Large intestine (tissue), 3 donors: ENCODE measurements around the gene EXOC3. TPM values are rescaled to one million over a fixed set of nuclear protein-coding genes. Genes with fewer than 3 reads are reported as not detected.

Experiments
- DNase-seq, 2 donors: peaks; one replicate each; pipeline versions ENCODE4 v3.0.0 to v3.0.0-alpha.2; 2013
- H3K27ac ChIP-seq: one replicate; pipeline ENCODE4 v1.5.1; 2013; ENCODE audit warnings: low read length
- H3K27me3 ChIP-seq: 2 replicates; pipeline ENCODE4 v1.6.1; 2013; ENCODE audit warnings: low read length; ENCODE audit not compliant: control insufficient read depth, insufficient read depth
- H3K36me3 ChIP-seq: 2 replicates; pipeline ENCODE4 v1.6.1; 2013; ENCODE audit warnings: low read length; ENCODE audit not compliant: control insufficient read depth, insufficient read depth
- H3K4me1 ChIP-seq: one replicate; pipeline ENCODE4 v1.6.1; 2013; ENCODE audit warnings: low read length; ENCODE audit not compliant: control insufficient read depth, insufficient read depth
- H3K4me3 ChIP-seq: one replicate; pipeline ENCODE4 v1.5.1; 2013; ENCODE audit warnings: low read length
- H3K9me3 ChIP-seq: one replicate; pipeline ENCODE4 v1.6.1; 2013; ENCODE audit warnings: mild to moderate bottlenecking, low read depth, low read length, moderate library complexity; ENCODE audit not compliant: control insufficient read depth
- WGBS: methylation state at CpG from one replicate; pipeline ENCODE4 v1.1.5; 2013; ENCODE audit warnings: low lambda C conversion rate; ENCODE audit not compliant: insufficient coverage; 5-methylcytosine and 5-hydroxymethylcytosine counted together
- polyA plus RNA-seq: library from polyadenylated mRNA; unstranded; fragments of 120-200 nt; gene quantifications from one replicate; pipeline ENCODE4 v1.2.1, GENCODE V29; 2013

Gene EXOC3
- polyA plus RNA-seq, 1 donor: 59.1 TPM

GRCh38 chr5:432928-433791 is 9.8 kb upstream of the EXOC3 start:
- Histone ChIP-seq H3K4me3 (no peak overlapping the region), H3K27ac (no peak overlapping the region), H3K27me3 (no peaks in the 10 kb centered on the region), H3K4me1 (peaks cover 14% of the 10 kb centered on the region), H3K36me3 (no peaks in the 10 kb centered on the region), H3K9me3 (peaks cover 9% of the 10 kb centered on the region)
- DNase-seq: no peak
- 93% methylated on average over 2 of the region's 23 CpGs for WGBS

GRCh38 chr5:433836-434235 is 9.1 kb upstream of the EXOC3 start:
- no peak for DNase-seq
- no peaks in the 10 kb centered on the region for H3K27me3 ChIP-seq
- peaks cover 9% of the 10 kb centered on the region for H3K9me3 ChIP-seq
- H3K27ac ChIP-seq: no peak overlapping the region
- H3K4me1 ChIP-seq: peaks cover 14% of the 10 kb centered on the region
- no CpG with 5 or more reads among the region's 16 CpGs for WGBS
- no peak overlapping the region for H3K4me3 ChIP-seq
- no peaks in the 10 kb centered on the region for H3K36me3 ChIP-seq

GRCh38 chr5:434443-435146 is 8.4 kb upstream of the EXOC3 start:
- Histone ChIP-seq H3K9me3 (peaks cover 6% of the 10 kb centered on the region), H3K4me1 (peaks cover 14% of the 10 kb centered on the region), H3K4me3 (no peak overlapping the region), H3K27ac (no peak overlapping the region), H3K36me3 (no peaks in the 10 kb centered on the region), H3K27me3 (no peaks in the 10 kb centered on the region)
- WGBS: no CpG with 5 or more reads among the region's 26 CpGs
- no peak for DNase-seq

GRCh38 chr5:435156-435790 is 7.7 kb upstream of the EXOC3 start:
- no CpG with 5 or more reads among the region's 27 CpGs for WGBS
- Histone ChIP-seq H3K4me3 (no peak overlapping the region), H3K4me1 (peaks cover 13% of the 10 kb centered on the region), H3K27ac (no peak overlapping the region), H3K27me3 (no peaks in the 10 kb centered on the region), H3K9me3 (peaks cover 4% of the 10 kb centered on the region), H3K36me3 (no peaks in the 10 kb centered on the region)
- no peak for DNase-seq

GRCh38 chr5:435961-436640 is 6.9 kb upstream of the EXOC3 start:
- no peaks in the 10 kb centered on the region for H3K27me3 ChIP-seq
- H3K4me1 ChIP-seq: peaks cover 4% of the 10 kb centered on the region
- H3K36me3 ChIP-seq: no peaks in the 10 kb centered on the region
- no peak overlapping the region for H3K4me3 ChIP-seq
- DNase-seq: no peak
- WGBS: no CpG with 5 or more reads among the region's 18 CpGs
- peaks cover 3% of the 10 kb centered on the region for H3K9me3 ChIP-seq
- H3K27ac ChIP-seq: no peak overlapping the region

GRCh38 chr5:436641-436975 is 6.4 kb upstream of the EXOC3 start:
- Histone ChIP-seq H3K4me3 (no peak overlapping the region), H3K36me3 (no peaks in the 10 kb centered on the region), H3K9me3 (no peaks in the 10 kb centered on the region), H3K27me3 (no peaks in the 10 kb centered on the region), H3K4me1 (no peaks in the 10 kb centered on the region), H3K27ac (no peak overlapping the region)
- DNase-seq: no peak
- WGBS: no CpG with 5 or more reads among the region's 5 CpGs

- no peaks in the 10 kb centered on the region for H3K9me3 ChIP-seq
- 50% methylated on average over 2 of the region's 18 CpGs for WGBS
- no peaks in the 10 kb centered on the region for H3K27me3 ChIP-seq
- no peak for DNase-seq
- H3K4me1 ChIP-seq: peaks cover 5% of the 10 kb centered on the region
- no peak overlapping the region for H3K27ac ChIP-seq
- no peak overlapping the region for H3K4me3 ChIP-seq
- H3K36me3 ChIP-seq: no peaks in the 10 kb centered on the region
Measured at GRCh38 chr5:437281-437771, 5.7 kb upstream of the EXOC3 start.

- WGBS: no CpG with 5 or more reads among the region's 14 CpGs
- H3K27ac ChIP-seq: no peak overlapping the region
- H3K4me1 ChIP-seq: peaks cover 6% of the 10 kb centered on the region
- no peaks in the 10 kb centered on the region for H3K27me3 ChIP-seq
- DNase-seq: no peak
- no peaks in the 10 kb centered on the region for H3K9me3 ChIP-seq
- no peak overlapping the region for H3K4me3 ChIP-seq
- H3K36me3 ChIP-seq: no peaks in the 10 kb centered on the region
Measured at GRCh38 chr5:438481-438981, 4.4 kb upstream of the EXOC3 start.

- no peak overlapping the region for H3K4me3 ChIP-seq
- no peaks in the 10 kb centered on the region for H3K9me3 ChIP-seq
- H3K27ac ChIP-seq: no peak overlapping the region
- peaks cover 10% of the 10 kb centered on the region for H3K4me1 ChIP-seq
- no peak for DNase-seq
- WGBS: 40% methylated on average over 1 of the region's 8 CpGs
- H3K36me3 ChIP-seq: no peaks in the 10 kb centered on the region
- H3K27me3 ChIP-seq: no peaks in the 10 kb centered on the region
Measured at GRCh38 chr5:439181-439580, 3.8 kb upstream of the EXOC3 start.

GRCh38 chr5:439636-440035 is 3.3 kb upstream of the EXOC3 start:
- H3K4me3 ChIP-seq: no peak overlapping the region
- no peak for DNase-seq
- H3K4me1 ChIP-seq: peaks cover 11% of the 10 kb centered on the region
- no peaks in the 10 kb centered on the region for H3K27me3 ChIP-seq
- WGBS: 100% methylated on average over 3 of the region's 14 CpGs
- H3K27ac ChIP-seq: no peak overlapping the region
- H3K36me3 ChIP-seq: no peaks in the 10 kb centered on the region
- no peaks in the 10 kb centered on the region for H3K9me3 ChIP-seq
